ENCODE results near the gene INTS3.
"Not testable (repeated sequence)": the region's sequence is repeated elsewhere in the genome, so short reads cannot be mapped to it uniquely, and the experiment has no call there.

Gene INTS3

GRCh38 chr1:153760440-153760839 is 32.6 kb downstream of the INTS3 start:
- DNase-seq (ENCODE audit: low read depth in 2 of 2) = no peak

GRCh38 chr1:153763365-153764225 is 35.7 kb downstream of the INTS3 start:
- no peak for DNase-seq (ENCODE audit: low read depth in 2 of 2)

GRCh38 chr1:153764310-153764709 is 36.5 kb downstream of the INTS3 start:
- DNase-seq (ENCODE audit: low read depth in 2 of 2) = no peak

- DNase-seq (ENCODE audit: low read depth in 2 of 2) = not testable (repeated sequence)
Measured at GRCh38 chr1:153766663-153767062, 38.8 kb downstream of the INTS3 start.

GRCh38 chr1:153767519-153767918 is 39.7 kb downstream of the INTS3 start:
- DNase-seq (ENCODE audit: low read depth in 2 of 2) = no peak

GRCh38 chr1:153768316-153769181 is 40.7 kb downstream of the INTS3 start:
- DNase-seq (ENCODE audit: low read depth in 2 of 2) = no peak

GRCh38 chr1:153769221-153769620 is 41.4 kb downstream of the INTS3 start:
- DNase-seq (ENCODE audit: low read depth in 2 of 2) = no peak

- DNase-seq (ENCODE audit: low read depth in 2 of 2) = no peak
Measured at GRCh38 chr1:153770797-153771196, 42.9 kb downstream of the INTS3 start.

GRCh38 chr1:153771261-153771660 is 43.4 kb downstream of the INTS3 start:
- no peak for DNase-seq (ENCODE audit: low read depth in 2 of 2)

GRCh38 chr1:153771841-153772593 is 44.2 kb downstream of the INTS3 start:
- DNase-seq (ENCODE audit: low read depth in 2 of 2) = no peak

- DNase-seq (ENCODE audit: low read depth in 2 of 2) = no peak
Measured at GRCh38 chr1:153773096-153773921, 45.5 kb downstream of the INTS3 start.

GRCh38 chr1:153774026-153774595 is 46.3 kb downstream of the INTS3 start:
- DNase-seq (ENCODE audit: low read depth in 2 of 2) = no peak

GRCh38 chr1:153774780-153775457 is 47.1 kb downstream of the INTS3 start, which contains the start of gene SLC27A3:
TSS of gene SLC27A3 (plus strand) at chr1:153775407. CDS start at chr1:153775498, 91 bp downstream.
- peak in 1 of 2 donors; percentile 8 for DNase-seq (ENCODE audit: low read depth in 2 of 2)

- DNase-seq (ENCODE audit: low read depth in 2 of 2) = peak; percentile 20 to 50
Measured at GRCh38 chr1:153775458-153776327, 47.8 kb downstream of the INTS3 start.

GRCh38 chr1:153776352-153776751 is 48.5 kb downstream of the INTS3 start:
- no peak for DNase-seq (ENCODE audit: low read depth in 2 of 2)

- DNase-seq (ENCODE audit: low read depth in 2 of 2) = no peak
Measured at GRCh38 chr1:153776845-153777370, 49.1 kb downstream of the INTS3 start.

GRCh38 chr1:153777648-153778047 is 49.8 kb downstream of the INTS3 start:
- DNase-seq (ENCODE audit: low read depth in 2 of 2) = no peak

- DNase-seq (ENCODE audit: low read depth in 2 of 2) = no peak
Measured at GRCh38 chr1:153778051-153778823, 50.4 kb downstream of the INTS3 start.
